Fibroblast of lung (primary cell): ENCODE measurements around the gene CTSO. TPM values are rescaled to one million over a fixed set of nuclear protein-coding genes. Genes with fewer than 3 reads are reported as not detected.

Experiments
- DNase-seq, 2 donors: peaks; one replicate each; pipeline versions ENCODE4 v3.0.0 to v3.0.0-alpha.2; 2010; ENCODE audit warnings: low read depth in 2 of 2
- H2AFZ ChIP-seq: 2 replicates; pipeline ENCODE4 v1.5.1; 2012; ENCODE audit warnings: low read length, control low read depth, inconsistent platforms
- H3K27ac ChIP-seq: 2 replicates; pipeline ENCODE4 v1.5.1; 2011; ENCODE audit warnings: low read length, control low read depth; ENCODE audit not compliant: insufficient read depth
- H3K27me3 ChIP-seq: 2 replicates; pipeline ENCODE4 v1.5.1; 2011; ENCODE audit warnings: mild to moderate bottlenecking, low read length; ENCODE audit not compliant: control insufficient read depth, insufficient read depth
- H3K36me3 ChIP-seq: 2 replicates; pipeline ENCODE4 v1.5.1; 2011; ENCODE audit warnings: low read length; ENCODE audit not compliant: control insufficient read depth, insufficient read depth
- H3K4me1 ChIP-seq: 2 replicates; pipeline ENCODE4 v1.5.1; 2011; ENCODE audit warnings: low read length; ENCODE audit not compliant: control insufficient read depth, insufficient read depth; ENCODE audit errors: extremely low read depth
- H3K4me2 ChIP-seq: 2 replicates; pipeline ENCODE4 v1.5.1; 2011; ENCODE audit warnings: low read length, control low read depth; ENCODE audit not compliant: insufficient read depth; ENCODE audit errors: extremely low read depth
- H3K4me3 ChIP-seq, 4 experiments: fragments of 200-600 bp in 1 of 4; sonication (generic) in 1 of 4; replicated peaks in 1 of 4; 2 replicates each; pipeline ENCODE4 v1.5.1; 2011 to 2016; ENCODE audit warnings: low read length in 4 of 4, low read depth in 3 of 4, mild to moderate bottlenecking in 3 of 4, control low read depth in 2 of 4, inconsistent platforms in 1 of 4, mixed read lengths in 1 of 4; ENCODE audit not compliant: insufficient read depth in 1 of 4; ENCODE audit errors: control extremely low read depth in 1 of 4
- H3K79me2 ChIP-seq: 2 replicates; pipeline ENCODE4 v1.5.1; 2012; ENCODE audit warnings: mild to moderate bottlenecking, low read length, inconsistent platforms; ENCODE audit not compliant: control insufficient read depth, insufficient read depth
- H3K9ac ChIP-seq: 2 replicates; pipeline ENCODE4 v1.5.1; 2011; ENCODE audit warnings: mild to moderate bottlenecking, low read length, control low read depth; ENCODE audit not compliant: insufficient read depth
- H3K9me3 ChIP-seq: 2 replicates; pipeline ENCODE4 v1.5.1; 2012; ENCODE audit warnings: low read depth, low read length; ENCODE audit not compliant: control insufficient read depth, insufficient read depth
- H4K20me1 ChIP-seq: 2 replicates; pipeline ENCODE4 v1.5.1; 2011; ENCODE audit warnings: low read length; ENCODE audit not compliant: control insufficient read depth, insufficient read depth; ENCODE audit errors: extremely low read depth
- CTCF ChIP-seq, 2 donors: IDR thresholded peaks in 1 of 2; conservative IDR thresholded peaks in 1 of 2; 1 replicate in 1 of 2; 2 replicates in 1 of 2; pipeline ENCODE4 v1.5.1; 2011 to 2012; ENCODE audit warnings: low read length in 2 of 2, control low read depth in 1 of 2, inconsistent platforms in 1 of 2, low read depth in 1 of 2, mild to moderate bottlenecking in 1 of 2
- EZH2 ChIP-seq: IDR thresholded peaks from 2 replicates; pipeline ENCODE4 v1.5.1; 2012; ENCODE audit warnings: low read length, control low read depth, mild to moderate bottlenecking; ENCODE audit errors: missing control alignments
- polyA plus RNA-seq, 2 donors: library from polyadenylated mRNA; depleted of rRNA in 1 of 2; stranded (reverse) in 1 of 2; unstranded in 1 of 2; fragments of >200 nt; gene quantifications; 2 replicates each; pipeline ENCODE4 v1.2.1, GENCODE V29; 2011 to 2012; ENCODE audit warnings: missing spikeins in 1 of 2
- total RNA-seq: library from RNA; depleted of rRNA; stranded (reverse); fragments of >200 nt; gene quantifications from 2 replicates; pipeline ENCODE4 v1.2.1, GENCODE V29; 2014

Gene CTSO
- total and polyA plus RNA-seq, 2 donors (not counting 1 experiment from before 2014, with no cell fraction given), result 23.6 to 47.3 TPM

- TF ChIP-seq CTCF (conservative IDR thresholded peaks at IDR 0.05 in 1 of 2, IDR thresholded peaks at IDR 0.05 in 1 of 2; ENCODE audit: low read depth in 1 of 2, low read length in 2 of 2) (no peak), EZH2 (no peak)
- Histone ChIP-seq H3K4me3 (no peak overlapping the region), H3K9me3 (no peaks in the 10 kb centered on the region), H3K9ac (no peak overlapping the region), H3K36me3 (no peaks in the 10 kb centered on the region), H4K20me1 (no peaks in the 10 kb centered on the region), H3K27me3 (no peaks in the 10 kb centered on the region), H3K4me2 (no peak overlapping the region), H2AFZ (no peak overlapping the region), H3K4me1 (no peaks in the 10 kb centered on the region), H3K79me2 (no peaks in the 10 kb centered on the region), H3K27ac (no peak overlapping the region)
- no peak for DNase-seq
Measured at GRCh38 chr4:155943605-155944291, 9.9 kb downstream of the CTSO start.

- Histone ChIP-seq H3K4me2 (no peak overlapping the region), H4K20me1 (no peaks in the 10 kb centered on the region), H3K36me3 (no peaks in the 10 kb centered on the region), H3K27me3 (no peaks in the 10 kb centered on the region), H3K4me1 (no peaks in the 10 kb centered on the region), H3K27ac (no peak overlapping the region), H3K4me3 (no peak overlapping the region), H3K79me2 (no peaks in the 10 kb centered on the region), H3K9ac (no peak overlapping the region), H3K9me3 (no peaks in the 10 kb centered on the region), H2AFZ (no peak overlapping the region)
- DNase-seq, result no peak
- no peak for TF ChIP-seq CTCF (conservative IDR thresholded peaks at IDR 0.05 in 1 of 2, IDR thresholded peaks at IDR 0.05 in 1 of 2; ENCODE audit: low read depth in 1 of 2, low read length in 2 of 2)
- TF ChIP-seq EZH2, result no peak
Measured at GRCh38 chr4:155941820-155942219, 11.8 kb downstream of the CTSO start.

- no peaks in the 10 kb centered on the region for H3K27me3 ChIP-seq
- no peaks in the 10 kb centered on the region for H3K79me2 ChIP-seq
- H3K4me2 ChIP-seq, result no peak overlapping the region
- H3K36me3 ChIP-seq, result no peaks in the 10 kb centered on the region
- H3K27ac ChIP-seq, result no peak overlapping the region
- no peak overlapping the region for H3K4me3 ChIP-seq
- no peaks in the 10 kb centered on the region for H4K20me1 ChIP-seq
- no peak for DNase-seq
- no peak overlapping the region for H2AFZ ChIP-seq
- H3K9ac ChIP-seq, result no peak overlapping the region
- H3K9me3 ChIP-seq, result no peaks in the 10 kb centered on the region
- H3K4me1 ChIP-seq, result no peaks in the 10 kb centered on the region
- no peak for TF ChIP-seq CTCF (conservative IDR thresholded peaks at IDR 0.05 in 1 of 2, IDR thresholded peaks at IDR 0.05 in 1 of 2; ENCODE audit: low read depth in 1 of 2, low read length in 2 of 2)
- TF ChIP-seq EZH2, result no peak
Measured at GRCh38 chr4:155941085-155941790, 12.4 kb downstream of the CTSO start.
